HEK293 (cell line): Measurements from ENCODE around the gene DNAJC21.

Source experiments
- FEZF1 ChIP-seq: fragments of 450-650 bp; formaldehyde crosslinking; IDR thresholded peaks from 2 replicates; pipeline ENCODE4 v1.5.1; 2016; ENCODE audit warnings: missing biosample characterization, missing genetic modification characterization
- KLF7 ChIP-seq: fragments of 450-650 bp; formaldehyde crosslinking; IDR thresholded peaks from 2 replicates; pipeline ENCODE4 v1.5.1; 2016; ENCODE audit warnings: missing biosample characterization, missing genetic modification characterization, borderline replicate concordance
- PRDM1 ChIP-seq: fragments of 450-650 bp; formaldehyde crosslinking; IDR thresholded peaks from 2 replicates; pipeline ENCODE4; 2016; ENCODE audit warnings: missing biosample characterization, missing genetic modification characterization
- SALL2 ChIP-seq: fragments of 450-650 bp; formaldehyde crosslinking; IDR thresholded peaks from 2 replicates; pipeline ENCODE4 v1.5.0; 2017; ENCODE audit warnings: missing biosample characterization, mild to moderate bottlenecking, missing genetic modification characterization, borderline replicate concordance
- YY1 ChIP-seq: fragments of 450-650 bp; formaldehyde crosslinking; IDR thresholded peaks from 2 replicates; pipeline ENCODE4 v1.5.1; 2018; ENCODE audit warnings: missing biosample characterization, missing genetic modification characterization
- YY2 ChIP-seq: fragments of 450-650 bp; formaldehyde crosslinking; IDR thresholded peaks from 2 replicates; pipeline ENCODE4 v1.5.1; 2016; ENCODE audit warnings: missing biosample characterization, missing genetic modification characterization
- ZBTB21 ChIP-seq: fragments of 450-650 bp; formaldehyde crosslinking; IDR thresholded peaks from 2 replicates; pipeline ENCODE4 v1.5.1; 2017; ENCODE audit warnings: missing biosample characterization, missing genetic modification characterization
- ZFP3 ChIP-seq: fragments of 450-650 bp; formaldehyde crosslinking; IDR thresholded peaks from 2 replicates; pipeline ENCODE4 v1.5.1; 2016; ENCODE audit warnings: low read depth, missing biosample characterization, missing genetic modification characterization
- ZNF132 ChIP-seq: fragments of 450-650 bp; formaldehyde crosslinking; IDR thresholded peaks from 2 replicates; pipeline ENCODE4 v1.5.1; 2017; ENCODE audit warnings: missing biosample characterization, missing genetic modification characterization, borderline replicate concordance
- ZNF2 ChIP-seq: fragments of 450-650 bp; formaldehyde crosslinking; IDR thresholded peaks from 2 replicates; pipeline ENCODE4 v1.5.1; 2016; ENCODE audit warnings: missing biosample characterization, missing genetic modification characterization
- ZNF211 ChIP-seq: fragments of 450-650 bp; formaldehyde crosslinking; IDR thresholded peaks from 2 replicates; pipeline ENCODE4 v1.5.1; 2016; ENCODE audit warnings: low read depth, missing biosample characterization, missing genetic modification characterization
- ZNF221 ChIP-seq: fragments of 450-650 bp; formaldehyde crosslinking; IDR thresholded peaks from 2 replicates; pipeline ENCODE4 v1.5.1; 2017; ENCODE audit warnings: missing biosample characterization, missing genetic modification characterization, borderline replicate concordance
- ZNF266 ChIP-seq: fragments of 450-650 bp; formaldehyde crosslinking; IDR thresholded peaks from 2 replicates; pipeline ENCODE4 v1.5.1; 2016; ENCODE audit warnings: missing biosample characterization, missing genetic modification characterization, low read depth
- ZNF391 ChIP-seq: fragments of 450-650 bp; formaldehyde crosslinking; IDR thresholded peaks from 2 replicates; pipeline ENCODE4 v1.5.1; 2016; ENCODE audit warnings: low read depth, missing biosample characterization, missing genetic modification characterization, borderline replicate concordance
- ZNF48 ChIP-seq: fragments of 450-650 bp; formaldehyde crosslinking; IDR thresholded peaks from 2 replicates; pipeline ENCODE4 v1.5.1; 2016; ENCODE audit warnings: missing biosample characterization, missing genetic modification characterization
- ZNF548 ChIP-seq: fragments of 450-650 bp; formaldehyde crosslinking; IDR thresholded peaks from 2 replicates; pipeline ENCODE4 v1.5.1; 2016; ENCODE audit warnings: missing biosample characterization, missing genetic modification characterization
- ZNF549 ChIP-seq: fragments of 450-650 bp; IDR thresholded peaks from 2 replicates; pipeline ENCODE4 v1.5.1; 2018; ENCODE audit warnings: missing biosample characterization, missing genetic modification characterization, mild to moderate bottlenecking, inconsistent platforms, moderate library complexity
- ZNF561 ChIP-seq: fragments of 450-650 bp; IDR thresholded peaks from 2 replicates; pipeline ENCODE4 v1.5.1; 2018; ENCODE audit warnings: missing biosample characterization, missing genetic modification characterization, borderline replicate concordance
- ZNF664 ChIP-seq: fragments of 450-650 bp; formaldehyde crosslinking; IDR thresholded peaks from 2 replicates; pipeline ENCODE4 v1.5.1; 2016; ENCODE audit warnings: missing biosample characterization, missing genetic modification characterization
- ZNF776 ChIP-seq: fragments of 450-650 bp; formaldehyde crosslinking; IDR thresholded peaks from 2 replicates; pipeline ENCODE4 v1.5.0; 2017; ENCODE audit warnings: missing biosample characterization, missing genetic modification characterization, borderline replicate concordance
- ZSCAN23 ChIP-seq: fragments of 450-650 bp; formaldehyde crosslinking; IDR thresholded peaks from 2 replicates; pipeline ENCODE4 v1.5.1; 2016; ENCODE audit warnings: missing biosample characterization, missing genetic modification characterization
- TF ChIP-seq, protein P1 (sequence below): fragments of 450-650 bp; formaldehyde crosslinking; conservative IDR thresholded peaks from 2 replicates; pipeline ENCODE4 v1.5.1; 2016; ENCODE audit warnings: low read depth, missing biosample characterization, missing genetic modification characterization
- TF ChIP-seq, protein P2 (sequence below): fragments of 450-650 bp; formaldehyde crosslinking; IDR thresholded peaks from 2 replicates; pipeline ENCODE4; 2016; ENCODE audit warnings: missing biosample characterization, missing genetic modification characterization
- TF ChIP-seq, protein P3 (sequence below): fragments of 450-650 bp; IDR thresholded peaks from 2 replicates; pipeline ENCODE4 v1.5.1; 2018; ENCODE audit warnings: missing biosample characterization, missing genetic modification characterization
- TF ChIP-seq, protein P4 (sequence below): fragments of 450-650 bp; formaldehyde crosslinking; IDR thresholded peaks from 2 replicates; pipeline ENCODE4 v1.5.1; 2016; ENCODE audit warnings: missing biosample characterization, missing genetic modification characterization
- TF ChIP-seq, protein P5 (sequence below): fragments of 450-650 bp; formaldehyde crosslinking; IDR thresholded peaks from 2 replicates; pipeline ENCODE4 v1.5.1; 2016; ENCODE audit warnings: missing biosample characterization, missing genetic modification characterization
- TF ChIP-seq, protein P6 (sequence below): fragments of 450-650 bp; formaldehyde crosslinking; optimal IDR thresholded peaks from 2 replicates; pipeline ENCODE3; 2016; ENCODE audit warnings: missing biosample characterization, mild to moderate bottlenecking, missing genetic modification characterization

The DNAJC21 gene

DNA sequence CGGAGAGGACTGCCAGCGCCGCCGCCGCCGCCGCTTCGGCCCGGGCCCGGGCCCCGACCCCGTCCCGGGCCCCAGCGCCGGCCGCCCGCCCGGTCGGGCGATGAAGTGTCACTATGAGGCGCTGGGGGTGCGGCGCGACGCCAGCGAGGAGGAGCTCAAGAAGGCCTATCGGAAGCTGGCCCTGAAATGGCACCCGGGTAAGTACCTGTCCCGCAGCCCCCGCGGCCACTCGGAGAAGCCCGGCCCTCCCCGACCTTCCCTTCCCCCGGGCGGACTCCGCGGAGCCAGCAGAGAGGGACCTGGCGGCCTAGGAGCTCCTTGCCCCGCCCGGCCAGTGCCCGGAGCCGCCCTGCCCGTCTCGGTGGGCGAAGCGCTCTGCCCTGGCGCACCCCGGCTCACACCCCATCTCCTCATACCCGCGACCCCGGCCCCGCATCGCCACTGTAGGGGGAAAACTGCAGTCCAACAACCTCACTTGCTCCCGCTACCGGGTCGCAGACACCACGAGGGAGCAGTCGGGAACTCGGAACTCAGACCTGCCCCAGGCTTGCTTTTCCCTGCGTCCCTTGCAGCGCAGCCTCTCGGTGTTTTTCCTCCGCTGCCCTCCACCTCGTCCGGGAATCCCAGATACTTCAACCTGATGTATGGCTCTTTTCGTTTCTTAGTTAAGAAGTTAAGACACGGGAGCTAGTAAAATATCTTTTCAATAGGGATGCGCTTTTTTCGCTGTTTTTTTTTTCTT lies 532 bp downstream of the DNAJC21 start (continued):
- TF ChIP-seq, protein P1, sequence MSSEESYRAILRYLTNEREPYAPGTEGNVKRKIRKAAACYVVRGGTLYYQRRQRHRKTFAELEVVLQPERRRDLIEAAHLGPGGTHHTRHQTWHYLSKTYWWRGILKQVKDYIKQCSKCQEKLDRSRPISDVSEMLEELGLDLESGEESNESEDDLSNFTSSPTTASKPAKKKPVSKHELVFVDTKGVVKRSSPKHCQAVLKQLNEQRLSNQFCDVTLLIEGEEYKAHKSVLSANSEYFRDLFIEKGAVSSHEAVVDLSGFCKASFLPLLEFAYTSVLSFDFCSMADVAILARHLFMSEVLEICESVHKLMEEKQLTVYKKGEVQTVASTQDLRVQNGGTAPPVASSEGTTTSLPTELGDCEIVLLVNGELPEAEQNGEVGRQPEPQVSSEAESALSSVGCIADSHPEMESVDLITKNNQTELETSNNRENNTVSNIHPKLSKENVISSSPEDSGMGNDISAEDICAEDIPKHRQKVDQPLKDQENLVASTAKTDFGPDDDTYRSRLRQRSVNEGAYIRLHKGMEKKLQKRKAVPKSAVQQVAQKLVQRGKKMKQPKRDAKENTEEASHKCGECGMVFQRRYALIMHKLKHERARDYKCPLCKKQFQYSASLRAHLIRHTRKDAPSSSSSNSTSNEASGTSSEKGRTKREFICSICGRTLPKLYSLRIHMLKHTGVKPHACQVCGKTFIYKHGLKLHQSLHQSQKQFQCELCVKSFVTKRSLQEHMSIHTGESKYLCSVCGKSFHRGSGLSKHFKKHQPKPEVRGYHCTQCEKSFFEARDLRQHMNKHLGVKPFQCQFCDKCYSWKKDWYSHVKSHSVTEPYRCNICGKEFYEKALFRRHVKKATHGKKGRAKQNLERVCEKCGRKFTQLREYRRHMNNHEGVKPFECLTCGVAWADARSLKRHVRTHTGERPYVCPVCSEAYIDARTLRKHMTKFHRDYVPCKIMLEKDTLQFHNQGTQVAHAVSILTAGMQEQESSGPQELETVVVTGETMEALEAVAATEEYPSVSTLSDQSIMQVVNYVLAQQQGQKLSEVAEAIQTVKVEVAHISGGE (tag by site-specific recombination) = 0 out of 2 replicates have a peak, but pooled peaks have one; percentile 56
- TF ChIP-seq ZNF48 (tag by site-specific recombination) = no peak
- no peak for TF ChIP-seq PRDM1 (tag by site-specific recombination)
- no peak for TF ChIP-seq ZNF664 (tag by site-specific recombination)
- no peak for TF ChIP-seq ZNF221 (tag by site-specific recombination)
- no peak for TF ChIP-seq KLF7
- TF ChIP-seq, protein P2, sequence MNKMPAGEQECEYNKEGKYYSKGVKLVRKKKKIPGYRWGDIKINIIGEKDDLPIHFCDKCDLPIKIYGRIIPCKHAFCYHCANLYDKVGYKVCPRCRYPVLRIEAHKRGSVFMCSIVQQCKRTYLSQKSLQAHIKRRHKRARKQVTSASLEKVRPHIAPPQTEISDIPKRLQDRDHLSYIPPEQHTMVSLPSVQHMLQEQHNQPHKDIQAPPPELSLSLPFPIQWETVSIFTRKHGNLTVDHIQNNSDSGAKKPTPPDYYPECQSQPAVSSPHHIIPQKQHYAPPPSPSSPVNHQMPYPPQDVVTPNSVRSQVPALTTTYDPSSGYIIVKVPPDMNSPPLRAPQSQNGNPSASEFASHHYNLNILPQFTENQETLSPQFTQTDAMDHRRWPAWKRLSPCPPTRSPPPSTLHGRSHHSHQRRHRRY = no peak
- TF ChIP-seq ZNF2 (tag by site-specific recombination) = 0 out of 2 replicates have a peak, but pooled peaks have one; percentile 37
- no peak for TF ChIP-seq ZNF132 (tag by site-specific recombination)
- TF ChIP-seq YY1 (tag by site-specific recombination) = 0 out of 2 replicates have a peak, but pooled peaks have one; percentile 28
- TF ChIP-seq ZNF776 (tag by site-specific recombination) = no peak
- TF ChIP-seq, protein P3, sequence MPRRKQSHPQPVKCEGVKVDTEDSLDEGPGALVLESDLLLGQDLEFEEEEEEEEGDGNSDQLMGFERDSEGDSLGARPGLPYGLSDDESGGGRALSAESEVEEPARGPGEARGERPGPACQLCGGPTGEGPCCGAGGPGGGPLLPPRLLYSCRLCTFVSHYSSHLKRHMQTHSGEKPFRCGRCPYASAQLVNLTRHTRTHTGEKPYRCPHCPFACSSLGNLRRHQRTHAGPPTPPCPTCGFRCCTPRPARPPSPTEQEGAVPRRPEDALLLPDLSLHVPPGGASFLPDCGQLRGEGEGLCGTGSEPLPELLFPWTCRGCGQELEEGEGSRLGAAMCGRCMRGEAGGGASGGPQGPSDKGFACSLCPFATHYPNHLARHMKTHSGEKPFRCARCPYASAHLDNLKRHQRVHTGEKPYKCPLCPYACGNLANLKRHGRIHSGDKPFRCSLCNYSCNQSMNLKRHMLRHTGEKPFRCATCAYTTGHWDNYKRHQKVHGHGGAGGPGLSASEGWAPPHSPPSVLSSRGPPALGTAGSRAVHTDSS = no peak
- TF ChIP-seq ZNF548 (tag by site-specific recombination) = no peak
- no peak for TF ChIP-seq ZNF561 (tag by site-specific recombination)
- TF ChIP-seq YY2 (tag by site-specific recombination) = no peak
- TF ChIP-seq SALL2 (tag by site-specific recombination) = no peak
- TF ChIP-seq, protein P4, sequence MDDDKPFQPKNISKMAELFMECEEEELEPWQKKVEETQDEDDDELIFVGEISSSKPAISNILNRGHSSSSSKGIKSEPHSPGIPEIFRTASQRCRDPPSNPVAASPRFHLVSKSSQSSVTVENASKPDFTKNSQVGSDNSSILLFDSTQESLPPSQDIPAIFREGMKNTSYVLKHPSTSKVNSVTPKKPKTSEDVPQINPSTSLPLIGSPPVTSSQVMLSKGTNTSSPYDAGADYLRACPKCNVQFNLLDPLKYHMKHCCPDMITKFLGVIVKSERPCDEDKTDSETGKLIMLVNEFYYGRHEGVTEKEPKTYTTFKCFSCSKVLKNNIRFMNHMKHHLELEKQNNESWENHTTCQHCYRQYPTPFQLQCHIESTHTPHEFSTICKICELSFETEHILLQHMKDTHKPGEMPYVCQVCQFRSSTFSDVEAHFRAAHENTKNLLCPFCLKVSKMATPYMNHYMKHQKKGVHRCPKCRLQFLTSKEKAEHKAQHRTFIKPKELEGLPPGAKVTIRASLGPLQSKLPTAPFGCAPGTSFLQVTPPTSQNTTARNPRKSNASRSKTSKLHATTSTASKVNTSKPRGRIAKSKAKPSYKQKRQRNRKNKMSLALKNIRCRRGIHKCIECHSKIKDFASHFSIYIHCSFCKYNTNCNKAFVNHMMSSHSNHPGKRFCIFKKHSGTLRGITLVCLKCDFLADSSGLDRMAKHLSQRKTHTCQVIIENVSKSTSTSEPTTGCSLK = no peak
- peak; percentile 34; the same call in 1 of the 2 replicates for TF ChIP-seq ZNF391
- TF ChIP-seq, protein P5, sequence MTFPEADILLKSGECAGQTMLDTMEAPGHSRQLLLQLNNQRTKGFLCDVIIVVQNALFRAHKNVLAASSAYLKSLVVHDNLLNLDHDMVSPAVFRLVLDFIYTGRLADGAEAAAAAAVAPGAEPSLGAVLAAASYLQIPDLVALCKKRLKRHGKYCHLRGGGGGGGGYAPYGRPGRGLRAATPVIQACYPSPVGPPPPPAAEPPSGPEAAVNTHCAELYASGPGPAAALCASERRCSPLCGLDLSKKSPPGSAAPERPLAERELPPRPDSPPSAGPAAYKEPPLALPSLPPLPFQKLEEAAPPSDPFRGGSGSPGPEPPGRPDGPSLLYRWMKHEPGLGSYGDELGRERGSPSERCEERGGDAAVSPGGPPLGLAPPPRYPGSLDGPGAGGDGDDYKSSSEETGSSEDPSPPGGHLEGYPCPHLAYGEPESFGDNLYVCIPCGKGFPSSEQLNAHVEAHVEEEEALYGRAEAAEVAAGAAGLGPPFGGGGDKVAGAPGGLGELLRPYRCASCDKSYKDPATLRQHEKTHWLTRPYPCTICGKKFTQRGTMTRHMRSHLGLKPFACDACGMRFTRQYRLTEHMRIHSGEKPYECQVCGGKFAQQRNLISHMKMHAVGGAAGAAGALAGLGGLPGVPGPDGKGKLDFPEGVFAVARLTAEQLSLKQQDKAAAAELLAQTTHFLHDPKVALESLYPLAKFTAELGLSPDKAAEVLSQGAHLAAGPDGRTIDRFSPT = peak; percentile 96
- TF ChIP-seq, protein P6, sequence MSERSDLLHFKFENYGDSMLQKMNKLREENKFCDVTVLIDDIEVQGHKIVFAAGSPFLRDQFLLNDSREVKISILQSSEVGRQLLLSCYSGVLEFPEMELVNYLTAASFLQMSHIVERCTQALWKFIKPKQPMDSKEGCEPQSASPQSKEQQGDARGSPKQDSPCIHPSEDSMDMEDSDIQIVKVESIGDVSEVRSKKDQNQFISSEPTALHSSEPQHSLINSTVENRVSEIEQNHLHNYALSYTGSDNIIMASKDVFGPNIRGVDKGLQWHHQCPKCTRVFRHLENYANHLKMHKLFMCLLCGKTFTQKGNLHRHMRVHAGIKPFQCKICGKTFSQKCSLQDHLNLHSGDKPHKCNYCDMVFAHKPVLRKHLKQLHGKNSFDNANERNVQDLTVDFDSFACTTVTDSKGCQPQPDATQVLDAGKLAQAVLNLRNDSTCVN = peak; percentile 74
- TF ChIP-seq ZNF211 (tag by site-specific recombination) = no peak
- TF ChIP-seq ZNF266 = no peak
- 0 out of 2 replicates have a peak, but pooled peaks have one; percentile 16 for TF ChIP-seq ZBTB21 (tag by site-specific recombination)
- TF ChIP-seq ZNF549 (tag by site-specific recombination) = no peak
- no peak; the same call in 1 of the 2 replicates for TF ChIP-seq FEZF1 (tag by site-specific recombination)
- TF ChIP-seq ZFP3 = no peak
- TF ChIP-seq ZSCAN23 = no peak
